CD4-positive, alpha-beta T cell treated with Interleukin-6 for 4 hours (primary cell): ENCODE data around the gene TMEM186.
"Not testable (repeated sequence)": the region's sequence is repeated elsewhere in the genome, so short reads cannot be mapped to it uniquely, and the experiment has no call there.

Experiments used
- DNase-seq: peaks from one replicate; pipeline ENCODE4 v3.0.0-alpha.2; 2020; ENCODE audit warnings: mixed read lengths

TMEM186 gene

DNA sequence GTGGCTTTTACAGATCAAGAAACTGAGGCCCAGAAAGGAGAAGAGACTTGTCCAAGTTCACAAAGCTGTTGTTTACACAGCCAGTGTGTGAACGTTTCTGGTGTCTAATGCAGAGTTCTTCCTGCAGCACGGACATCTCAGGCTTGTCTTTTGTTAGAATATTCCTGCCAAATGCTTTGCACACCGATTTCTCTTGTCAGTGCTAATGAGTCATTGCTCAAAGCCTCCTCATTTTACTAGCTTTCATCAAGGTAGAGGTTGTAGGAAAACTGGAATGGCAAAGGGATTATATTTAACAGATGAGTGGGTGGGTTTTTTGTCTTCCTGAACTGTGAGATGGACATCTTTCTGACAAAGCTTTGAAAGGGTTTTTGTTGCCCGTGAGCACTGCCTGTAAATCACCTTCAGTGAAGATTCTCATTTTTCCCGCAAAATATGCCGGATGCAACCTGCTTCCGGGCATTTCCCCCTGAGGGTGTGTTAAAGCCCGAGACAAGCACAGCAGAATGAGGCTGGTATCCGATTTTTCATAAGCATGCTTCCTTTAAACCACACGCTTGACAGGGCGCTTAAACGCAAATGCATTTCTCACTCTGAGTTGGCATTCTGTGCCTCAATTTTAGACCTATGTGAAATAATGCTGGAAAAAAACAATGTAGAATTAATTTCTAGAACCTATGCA is 14.9 kb upstream of the TMEM186 start:
- no peak for DNase-seq

DNA sequence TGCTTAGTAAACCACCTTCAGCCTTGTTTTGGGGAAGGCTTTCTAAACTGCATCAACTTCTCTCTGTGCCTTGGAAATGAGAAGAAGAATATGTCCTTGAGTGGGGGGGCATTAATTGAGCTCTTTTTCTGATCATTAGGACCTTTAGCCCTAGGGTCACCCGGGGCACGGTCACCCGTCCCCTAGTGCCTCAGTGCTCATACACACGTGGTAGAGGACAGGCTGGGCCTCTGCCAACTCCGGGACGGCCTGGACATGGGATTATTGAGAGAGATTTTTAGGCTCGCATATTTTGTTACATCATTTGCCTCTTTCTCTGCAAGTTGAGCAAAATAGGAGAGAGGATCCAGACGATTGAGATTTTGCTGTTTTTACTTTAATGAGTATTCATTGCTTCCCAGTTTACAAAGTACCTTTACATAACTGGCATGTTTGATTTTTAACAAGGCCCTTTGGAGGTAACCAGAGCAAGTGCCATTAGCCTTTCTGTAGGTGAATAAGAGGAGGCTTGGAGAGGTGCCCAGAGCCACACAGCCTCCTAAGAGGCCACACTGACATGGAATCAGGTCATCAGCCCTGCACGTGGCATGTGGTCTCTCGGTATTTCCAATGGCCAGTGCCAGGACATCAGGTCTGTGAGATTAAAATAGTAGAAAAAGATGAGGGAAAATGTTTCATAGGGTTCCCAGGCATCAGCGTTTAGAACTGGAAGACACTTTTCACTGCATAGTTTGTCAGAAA is 11.3 kb upstream of the TMEM186 start:
- no peak for DNase-seq

DNA sequence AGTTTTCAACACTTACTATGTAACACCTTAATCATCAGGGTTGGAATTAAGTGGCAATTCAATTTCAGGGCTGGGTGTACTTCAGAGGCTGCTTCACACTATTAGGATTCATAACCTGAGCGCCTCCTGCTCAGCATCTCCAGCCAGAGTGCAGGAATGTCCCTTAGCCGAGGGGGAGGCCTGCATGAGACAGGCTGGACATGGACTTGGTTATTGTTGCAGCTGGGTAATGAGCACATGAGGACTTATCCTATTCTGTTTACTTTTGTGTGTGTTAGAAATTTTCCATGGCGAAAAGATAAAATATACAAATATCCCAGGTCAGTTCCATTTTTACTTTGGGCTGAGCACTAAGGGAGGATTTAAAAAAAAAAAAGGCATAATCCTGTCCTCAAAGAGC is 10.6 kb upstream of the TMEM186 start:
- DNase-seq, result no peak

DNA sequence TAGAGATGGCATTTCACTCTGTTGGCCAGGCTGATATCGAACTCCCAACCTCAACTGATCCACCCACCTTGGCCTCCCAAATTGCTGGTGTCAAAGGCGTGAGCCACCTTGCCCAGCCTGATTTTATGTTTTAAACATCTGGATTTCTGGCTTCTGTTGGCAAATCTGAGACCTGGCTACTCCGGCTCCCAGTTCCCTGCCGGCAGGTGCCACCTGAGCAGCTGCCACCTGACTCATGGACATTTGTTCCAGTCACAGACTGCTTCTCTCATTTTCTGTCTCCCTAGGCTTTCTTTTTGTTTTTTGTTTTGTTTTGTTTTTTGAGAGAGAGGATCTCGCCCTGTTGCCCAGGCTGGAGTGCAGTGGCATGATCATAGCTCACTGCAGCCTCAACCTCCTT is 9.8 kb upstream of the TMEM186 start:
- no peak for DNase-seq

DNA sequence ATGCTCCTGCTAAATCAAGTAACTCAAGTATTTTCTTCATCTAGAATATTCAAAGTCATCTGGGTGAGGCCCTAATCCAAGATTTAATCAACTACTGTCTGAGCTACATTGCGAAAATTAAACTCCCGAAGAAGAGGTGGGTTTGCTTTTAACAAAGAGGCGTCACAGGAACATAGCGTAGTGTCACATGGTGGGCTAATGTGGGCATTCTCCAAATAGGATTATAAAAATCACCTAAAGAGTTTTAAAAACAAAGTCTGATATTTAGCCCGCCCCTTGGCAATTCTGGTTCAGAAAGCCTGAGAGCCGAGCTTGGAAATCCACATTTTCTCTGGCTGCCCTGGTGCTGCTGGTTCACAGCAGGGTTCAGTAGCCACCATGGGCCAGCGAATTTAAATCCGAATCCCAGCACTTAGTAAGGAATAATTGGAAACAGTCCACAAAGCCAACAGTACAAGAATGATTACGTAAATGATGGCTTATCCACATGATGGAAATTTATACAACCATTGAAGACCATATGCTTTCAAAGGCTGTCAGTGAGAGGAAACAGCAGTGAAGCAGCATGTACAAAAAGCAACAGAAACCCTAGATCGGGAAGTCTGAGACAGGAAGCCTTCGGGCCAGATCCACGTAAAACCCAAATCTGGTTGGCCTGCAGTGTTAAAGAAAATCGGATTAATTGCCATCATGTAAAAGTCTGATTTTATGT is 9.0 kb upstream of the TMEM186 start:
- no peak for DNase-seq

DNA sequence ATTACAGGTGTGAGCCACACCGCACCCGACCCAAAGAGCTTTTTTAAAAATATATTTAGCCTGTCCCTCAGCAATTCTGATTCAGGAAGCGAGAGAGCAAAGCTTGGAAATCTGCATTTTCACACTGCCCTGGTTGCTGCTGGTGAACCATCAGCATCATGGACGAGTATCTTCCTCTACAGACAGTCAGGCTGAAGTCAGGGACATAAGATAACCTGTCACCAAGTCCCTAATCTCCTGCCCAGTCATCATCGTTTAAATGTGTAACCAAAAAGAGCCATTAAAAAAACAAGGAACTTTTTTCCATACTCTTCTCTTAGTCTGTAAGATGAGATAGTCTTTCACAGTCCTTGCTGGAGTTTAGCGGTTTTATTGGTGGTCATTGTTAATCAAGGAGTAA is 6.9 kb upstream of the TMEM186 start:
- no peak for DNase-seq

DNA sequence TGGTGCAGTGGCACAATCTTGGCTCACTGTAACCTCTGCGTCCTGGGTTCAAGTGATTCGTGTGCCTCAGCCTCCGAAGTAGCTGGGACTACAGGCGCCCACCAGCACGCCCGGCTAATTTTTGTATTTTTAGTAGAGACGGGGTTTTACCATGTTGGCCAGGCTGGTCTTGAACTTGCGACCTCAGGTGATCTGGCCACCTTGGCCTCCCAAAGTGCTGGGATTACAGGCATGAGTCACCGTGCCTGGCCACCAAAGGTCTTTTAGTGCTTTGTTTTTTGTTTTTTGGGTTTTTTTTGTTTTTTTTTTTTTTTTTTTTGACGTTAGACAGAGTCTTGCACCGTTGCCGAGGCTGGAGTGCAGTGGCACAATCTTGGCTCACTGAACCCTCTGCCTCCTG is 6.3 kb upstream of the TMEM186 start:
- DNase-seq, result not testable (repeated sequence)

DNA sequence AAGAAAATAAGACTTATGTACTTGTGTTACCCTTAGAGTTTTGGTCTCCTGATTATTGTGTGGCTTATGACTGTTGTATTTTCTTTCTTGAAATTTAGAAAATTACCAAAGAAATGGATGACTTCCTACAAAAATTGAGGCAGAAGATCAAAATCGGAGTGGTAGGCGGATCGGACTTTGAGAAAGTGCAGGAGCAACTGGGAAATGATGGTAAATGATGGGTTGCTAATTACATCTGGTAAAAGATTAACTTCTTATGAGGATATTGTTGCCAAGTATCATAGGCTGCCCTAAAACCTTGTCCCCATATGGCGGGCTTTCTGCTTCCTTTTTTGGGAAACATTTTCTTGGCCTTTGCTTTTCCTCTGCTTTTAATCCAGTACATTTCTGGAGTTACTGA is 4.3 kb upstream of the TMEM186 start:
- no peak for DNase-seq

DNA sequence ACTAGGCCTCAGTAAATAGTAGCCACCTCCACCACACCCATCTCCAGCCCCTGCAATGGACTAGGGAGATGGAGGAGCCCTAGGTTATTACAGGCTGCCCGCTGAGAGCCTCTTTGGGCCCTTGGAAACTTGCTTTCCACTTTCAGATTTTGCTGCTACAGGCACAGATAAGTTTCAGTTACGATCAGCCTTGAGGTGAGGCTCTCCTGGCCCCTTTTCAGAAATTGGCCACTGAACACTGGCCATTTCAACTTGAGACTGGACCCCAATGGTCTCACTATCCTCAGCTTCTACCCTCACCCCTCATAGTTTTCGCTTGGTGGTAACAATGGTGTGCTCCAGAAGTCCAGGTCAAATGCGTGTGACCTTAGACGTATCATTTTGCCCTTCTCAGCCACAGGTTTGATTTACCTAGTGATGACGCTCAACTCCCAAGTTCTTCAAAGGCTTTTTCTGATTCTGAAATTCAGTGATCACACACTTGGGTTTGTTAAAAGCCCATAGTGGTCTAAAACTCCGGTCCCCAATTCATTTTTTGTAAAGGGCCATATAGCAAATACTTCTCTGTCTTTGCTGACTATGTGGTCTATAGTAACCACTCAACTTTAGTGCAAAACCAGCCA is 1.2 kb upstream of the TMEM186 start:
- DNase-seq, result no peak

DNA sequence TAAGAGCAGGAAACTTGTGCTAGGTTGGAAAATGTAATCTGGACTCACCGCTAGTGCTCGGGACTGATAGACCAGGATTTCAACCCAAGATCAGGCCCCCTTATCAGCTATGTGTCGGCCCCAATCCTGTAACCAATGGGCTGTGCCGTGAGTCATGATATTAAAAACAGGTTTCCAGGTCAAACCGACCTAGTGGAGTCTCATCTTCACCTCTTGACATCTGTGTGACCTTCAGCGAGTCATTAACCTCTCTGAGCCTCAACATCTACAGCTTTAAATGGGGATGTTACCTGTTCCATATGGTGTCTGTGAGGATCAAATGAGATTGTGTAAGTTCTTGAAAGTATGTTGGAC is 712 bp upstream of the TMEM186 start:
- DNase-seq, result no peak

DNA sequence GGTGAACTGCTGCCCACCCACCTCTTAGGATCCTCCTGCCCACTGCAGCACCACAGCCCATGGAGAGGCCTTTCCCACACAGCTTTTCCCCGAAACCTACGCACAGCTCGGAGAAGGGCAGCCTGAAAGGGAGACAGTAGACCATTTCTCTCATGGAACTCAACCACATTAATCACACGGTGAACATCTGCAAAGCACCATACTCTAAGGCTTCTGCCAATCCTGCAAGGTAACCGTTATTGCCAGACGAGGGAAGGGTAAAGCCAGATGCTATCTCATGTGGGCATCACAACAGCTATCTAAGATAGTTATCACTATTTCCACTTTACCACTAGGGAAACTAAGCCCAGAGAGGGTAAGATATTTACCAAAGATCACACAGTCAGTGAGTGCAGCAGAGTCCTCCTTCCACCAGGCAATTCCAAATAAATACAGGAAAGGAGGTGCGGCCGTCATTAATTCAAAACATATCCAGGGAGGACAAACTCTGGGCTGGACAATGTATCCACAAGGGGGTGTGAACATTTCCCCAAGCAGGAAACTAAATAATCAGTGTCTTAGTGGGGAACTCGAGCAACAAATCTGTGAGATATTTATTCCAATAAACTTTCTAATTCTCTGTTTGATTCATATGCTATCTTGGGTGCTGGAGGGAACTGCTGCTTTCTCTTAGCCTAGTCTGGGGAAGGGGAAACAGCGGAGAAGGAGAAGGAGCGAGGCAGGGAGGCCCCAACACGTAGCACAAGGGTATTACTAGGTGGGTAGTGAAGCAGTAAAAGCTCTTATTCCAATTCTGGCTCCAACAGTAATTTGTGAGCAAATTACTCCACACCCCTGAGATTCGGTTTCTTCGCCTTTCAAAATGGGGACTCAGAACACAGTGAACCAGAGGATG is 723 bp downstream of the TMEM186 start:
- no peak for DNase-seq

DNA sequence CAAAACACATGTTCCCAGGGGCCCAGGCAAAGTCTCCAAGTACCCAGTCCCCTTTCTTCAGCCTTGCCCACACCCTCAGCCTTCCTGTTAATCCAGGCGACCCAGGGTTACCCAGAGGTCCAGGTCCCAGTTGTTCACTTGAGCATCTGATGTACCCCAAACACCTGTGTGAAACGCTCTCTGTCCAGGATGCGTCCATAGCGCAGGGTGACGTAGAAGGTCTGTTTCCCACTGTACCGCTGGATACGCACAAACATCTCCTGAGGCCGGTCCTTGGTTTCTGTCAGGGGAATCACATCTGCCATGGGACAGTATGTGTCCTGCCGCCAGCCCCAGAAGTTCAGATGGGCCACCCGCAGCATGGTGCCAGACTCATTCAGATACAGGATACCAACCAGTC is 1.6 kb downstream of the TMEM186 start:
- no peak for DNase-seq

DNA sequence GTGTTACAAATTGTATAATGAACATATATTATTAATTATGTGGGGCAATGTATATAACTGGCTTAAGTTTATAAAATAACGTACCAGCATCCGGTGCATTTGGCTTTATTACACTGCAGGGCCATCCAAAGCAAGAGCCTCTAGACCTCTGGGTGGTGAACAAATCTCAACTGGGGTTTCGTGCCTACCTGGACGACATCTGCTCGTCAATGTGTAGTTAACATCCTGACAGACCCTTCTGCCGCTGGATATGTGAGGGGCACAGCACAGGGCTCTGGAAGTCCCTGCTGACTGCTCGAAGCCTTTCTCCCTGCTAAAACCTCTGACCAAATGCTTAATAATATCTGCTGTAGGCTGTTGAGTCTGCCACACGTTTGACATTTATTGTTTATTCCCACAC is 2.3 kb downstream of the TMEM186 start:
- no peak for DNase-seq

DNA sequence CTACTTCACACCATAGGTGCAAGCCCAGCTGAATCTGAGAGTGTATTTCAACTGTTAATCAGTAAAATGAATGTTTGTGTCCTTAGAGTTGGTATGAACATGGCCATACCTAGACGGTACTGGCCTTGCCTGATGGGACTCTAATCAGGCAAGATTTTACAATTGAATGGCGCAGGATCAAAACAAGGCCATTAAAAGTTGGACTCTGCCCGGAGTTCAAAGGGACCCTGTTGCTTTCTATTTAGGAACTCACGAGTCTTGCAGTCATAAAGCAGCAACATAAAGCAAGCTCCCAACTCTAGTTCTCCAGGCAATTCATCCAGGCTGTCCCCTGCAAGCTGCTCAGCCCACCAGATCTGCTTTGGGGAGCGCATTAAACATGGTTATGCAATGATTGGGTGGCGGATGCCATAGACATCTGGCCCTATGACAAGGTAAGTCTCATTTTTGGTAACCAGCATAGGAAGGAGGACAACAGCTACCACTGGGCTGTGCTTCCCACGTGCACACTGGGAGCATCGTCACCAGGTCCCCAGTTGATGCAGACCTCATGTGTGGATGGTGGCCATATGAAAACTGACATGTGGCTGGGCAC is 8.8 kb downstream of the TMEM186 start:
- no peak for DNase-seq

DNA sequence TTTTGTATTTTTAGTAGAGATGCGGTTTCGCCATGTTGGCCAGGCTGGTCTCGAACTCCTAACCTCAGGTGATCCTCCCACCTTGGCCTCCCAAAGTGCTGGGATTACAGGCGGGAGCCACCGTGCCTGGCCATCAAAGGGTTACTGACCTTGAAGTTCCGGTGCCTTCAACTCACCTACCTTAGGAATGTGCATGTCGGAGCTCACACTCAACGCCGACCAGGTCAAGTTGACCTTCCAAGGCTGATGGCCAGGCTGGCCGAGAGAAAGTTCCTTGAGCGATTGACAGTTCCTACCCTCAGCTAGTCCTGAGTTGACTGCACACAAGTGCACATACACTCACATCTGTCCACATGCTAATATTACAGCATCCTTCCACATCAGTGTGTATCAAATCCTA is 11.1 kb downstream of the TMEM186 start:
- DNase-seq, result not testable (repeated sequence)

DNA sequence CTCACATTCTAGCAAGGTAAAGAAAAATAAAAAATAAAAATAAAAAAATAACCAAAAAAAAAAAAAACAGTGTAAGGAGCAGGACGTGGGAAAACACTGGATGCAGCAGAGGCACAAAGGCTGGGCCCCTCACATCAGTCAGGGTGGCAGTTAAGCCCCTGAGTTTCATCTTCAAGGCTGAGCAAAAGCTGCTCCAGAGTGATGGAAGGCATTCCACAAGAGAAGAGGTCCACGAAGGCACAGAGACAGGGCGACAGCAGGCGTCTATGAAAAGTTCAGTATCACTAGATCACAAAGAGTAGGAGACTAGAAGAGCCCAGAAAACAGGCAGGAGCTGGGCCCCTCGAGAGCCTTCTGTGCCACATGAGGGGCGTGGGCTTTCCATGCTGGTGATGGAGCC is 12.0 kb downstream of the TMEM186 start:
- DNase-seq, result no peak

DNA sequence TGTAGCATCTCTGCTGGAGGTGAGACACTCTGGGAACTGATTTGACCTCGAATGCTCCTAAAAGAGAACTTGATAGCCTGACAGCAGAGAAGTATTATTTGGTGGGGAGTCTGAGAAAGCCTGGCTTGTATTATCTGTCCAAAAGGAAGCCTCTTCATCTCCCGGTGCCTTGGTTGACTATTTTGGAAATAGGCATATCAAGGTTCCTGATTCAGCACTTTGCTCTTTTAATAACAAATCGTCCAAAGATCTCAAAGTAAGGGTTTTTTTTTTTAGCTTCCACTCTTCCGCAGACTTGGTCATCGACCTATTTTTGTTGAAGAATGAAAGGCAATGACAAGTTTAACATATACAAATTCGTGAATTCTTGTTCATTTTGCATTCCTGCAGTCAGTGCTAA is 14.8 kb downstream of the TMEM186 start:
- no peak for DNase-seq

DNA sequence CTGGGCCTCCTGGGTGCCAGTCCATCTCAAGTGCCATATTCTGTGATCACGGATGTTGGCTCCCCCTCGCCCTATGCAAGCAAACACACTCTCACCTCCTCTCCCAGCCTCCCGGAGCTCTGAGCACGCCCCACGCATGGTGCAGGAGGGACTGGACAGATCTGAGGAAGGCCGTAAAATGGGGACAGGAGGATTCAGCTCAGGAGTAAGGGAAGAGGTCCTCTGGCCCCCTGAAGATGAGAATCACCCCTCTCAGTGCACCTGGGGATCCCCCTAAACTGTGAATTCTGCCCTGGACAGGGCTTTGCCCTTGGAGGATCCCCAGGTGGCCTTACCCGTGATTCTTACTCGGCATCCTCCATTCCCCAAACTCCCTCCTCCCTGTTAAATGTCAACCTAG is 15.6 kb downstream of the TMEM186 start:
- no peak for DNase-seq

DNA sequence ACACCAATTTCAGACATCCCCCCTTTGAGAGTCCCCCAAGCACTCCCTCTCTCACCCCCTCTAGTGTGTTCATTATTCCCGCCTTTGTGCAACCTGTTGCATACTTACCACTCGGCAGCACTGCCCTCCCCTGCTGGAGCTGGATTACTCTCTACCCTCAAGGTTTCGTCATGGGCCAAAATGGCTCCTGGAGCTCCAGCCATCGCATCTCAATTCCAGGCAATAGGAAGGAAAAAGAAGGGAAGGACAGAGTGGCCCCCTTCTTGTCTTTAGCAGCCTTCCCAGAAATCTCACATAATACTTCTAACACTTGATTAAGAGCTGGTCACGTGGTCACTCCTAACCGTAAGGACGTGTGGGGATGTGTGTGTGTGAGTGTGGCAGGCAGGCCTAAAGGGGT is 20.2 kb downstream of the TMEM186 start:
- DNase-seq, result no peak

DNA sequence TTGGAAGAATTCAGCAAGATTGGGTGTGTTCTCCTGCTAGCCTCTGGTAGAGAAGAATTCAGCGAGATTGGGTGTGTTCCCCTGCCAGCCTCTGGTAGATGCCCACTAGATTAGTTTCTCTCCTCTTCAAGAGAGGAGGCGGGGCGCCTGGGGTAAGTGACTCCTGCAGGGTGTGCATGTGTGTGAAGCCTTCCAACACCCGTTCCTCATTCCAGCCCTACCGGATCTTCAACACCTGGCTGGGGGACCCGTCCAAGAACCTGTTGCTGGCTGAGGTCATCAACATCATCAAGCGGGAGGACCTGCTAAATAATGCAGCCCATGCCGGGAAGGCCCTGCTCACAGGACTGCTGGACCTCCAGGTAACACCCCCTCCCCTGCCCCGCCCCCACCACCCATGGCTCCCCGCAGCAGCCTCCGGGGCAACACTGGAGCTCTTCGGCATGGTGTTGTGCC is 21.3 kb downstream of the TMEM186 start:
- DNase-seq, result no peak

DNA sequence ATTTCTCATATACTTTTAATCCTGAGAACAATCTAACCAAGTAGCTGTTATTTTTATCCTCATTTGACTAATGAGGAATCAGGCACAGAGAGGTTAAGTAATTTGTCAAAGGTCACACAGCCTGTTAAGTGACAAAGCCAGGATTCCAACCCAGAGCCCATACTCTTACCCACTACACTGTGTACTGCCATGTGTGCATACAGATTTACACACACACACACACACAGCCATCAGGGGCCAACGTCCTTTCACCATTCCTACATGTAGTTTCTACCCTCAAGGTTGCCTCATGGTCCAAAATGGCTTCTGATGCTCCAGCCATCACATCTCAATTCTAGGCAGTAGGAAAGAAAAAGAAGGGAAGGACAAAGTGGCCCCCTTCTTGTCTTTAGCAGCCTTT is 22.1 kb downstream of the TMEM186 start:
- DNase-seq, result no peak

DNA sequence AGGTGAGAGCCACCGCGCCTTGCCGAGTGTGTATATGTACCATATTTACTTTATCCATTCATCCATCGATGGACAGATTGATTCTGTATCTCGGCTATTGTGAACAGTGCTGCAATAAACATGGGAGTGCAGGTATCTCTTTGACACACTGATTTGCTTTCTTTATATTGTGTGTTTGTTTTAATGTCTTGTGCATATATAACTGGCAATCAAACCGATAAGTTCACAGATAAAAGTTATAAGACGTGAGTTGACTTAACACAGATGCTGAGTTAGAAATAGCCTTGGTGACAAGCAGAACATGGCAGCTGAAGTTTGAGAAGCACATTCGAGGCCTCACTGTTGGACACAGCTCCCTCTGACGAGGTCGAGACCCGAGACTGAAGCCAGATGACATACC is 23.2 kb downstream of the TMEM186 start:
- DNase-seq, result no peak
